ENCODE data around the gene ST3GAL3.
"Not testable (repeated sequence)": the region's sequence is repeated elsewhere in the genome, so short reads cannot be mapped to it uniquely, and the experiment has no call there.

DNA sequence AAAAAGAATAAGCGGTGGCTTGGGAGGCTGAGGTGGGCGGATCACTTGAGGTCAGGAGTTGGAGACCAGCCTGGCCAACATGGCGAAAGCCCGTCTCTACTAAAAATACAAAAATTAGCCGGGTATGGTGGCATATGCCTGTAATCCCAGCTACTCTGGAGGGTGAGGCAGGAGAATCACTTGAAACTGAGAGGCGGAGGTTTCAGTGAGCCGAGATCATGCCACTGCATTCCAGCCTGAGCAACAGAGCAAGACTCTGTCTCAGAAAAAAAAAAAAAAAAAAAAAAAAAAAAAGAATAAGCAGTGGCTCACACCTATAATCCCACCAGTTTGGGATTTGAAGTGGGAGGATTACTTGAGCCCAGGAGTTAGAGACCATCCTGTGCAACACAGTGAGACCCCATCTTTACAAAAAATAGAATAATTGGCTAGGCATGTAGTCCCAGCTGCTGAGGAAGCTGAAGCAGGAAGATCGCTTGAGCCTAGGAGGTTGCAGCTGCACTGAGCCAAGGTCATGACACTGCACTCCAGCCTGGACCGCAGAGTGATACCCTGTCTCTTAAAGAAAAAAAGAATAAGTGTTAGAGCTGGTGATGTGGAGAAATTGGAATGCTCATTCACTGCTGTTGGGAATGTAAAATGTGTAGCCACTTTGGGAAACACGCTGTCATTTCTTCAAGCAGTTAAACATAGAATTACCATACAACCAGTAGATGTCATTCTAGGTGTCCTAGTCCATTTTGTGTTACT, 12.5 kb downstream of the ST3GAL3 start:
- TF ChIP-seq EZH2 (IDR thresholded peaks at IDR 0.05; ENCODE audit: borderline replicate concordance, low read depth, low read length, severe bottlenecking) = not testable (repeated sequence)
- TF ChIP-seq, protein P1, sequence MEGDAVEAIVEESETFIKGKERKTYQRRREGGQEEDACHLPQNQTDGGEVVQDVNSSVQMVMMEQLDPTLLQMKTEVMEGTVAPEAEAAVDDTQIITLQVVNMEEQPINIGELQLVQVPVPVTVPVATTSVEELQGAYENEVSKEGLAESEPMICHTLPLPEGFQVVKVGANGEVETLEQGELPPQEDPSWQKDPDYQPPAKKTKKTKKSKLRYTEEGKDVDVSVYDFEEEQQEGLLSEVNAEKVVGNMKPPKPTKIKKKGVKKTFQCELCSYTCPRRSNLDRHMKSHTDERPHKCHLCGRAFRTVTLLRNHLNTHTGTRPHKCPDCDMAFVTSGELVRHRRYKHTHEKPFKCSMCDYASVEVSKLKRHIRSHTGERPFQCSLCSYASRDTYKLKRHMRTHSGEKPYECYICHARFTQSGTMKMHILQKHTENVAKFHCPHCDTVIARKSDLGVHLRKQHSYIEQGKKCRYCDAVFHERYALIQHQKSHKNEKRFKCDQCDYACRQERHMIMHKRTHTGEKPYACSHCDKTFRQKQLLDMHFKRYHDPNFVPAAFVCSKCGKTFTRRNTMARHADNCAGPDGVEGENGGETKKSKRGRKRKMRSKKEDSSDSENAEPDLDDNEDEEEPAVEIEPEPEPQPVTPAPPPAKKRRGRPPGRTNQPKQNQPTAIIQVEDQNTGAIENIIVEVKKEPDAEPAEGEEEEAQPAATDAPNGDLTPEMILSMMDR (IDR thresholded peaks at IDR 0.05; ENCODE audit: borderline replicate concordance, extremely low read depth, low read length, poor library complexity, severe bottlenecking) = not testable (repeated sequence)

Measured in DND-41 (cell line).